Colonic mucosa (tissue), 4 donors: ENCODE results near the gene CPT1C. TPM values are rescaled to one million over a fixed set of nuclear protein-coding genes. Genes with fewer than 3 reads are reported as not detected.

Source experiments
- DNase-seq: peaks from one replicate; pipeline ENCODE4 v3.0.0-alpha.2; 2020
- H3K27ac ChIP-seq: fragments of 200-600 bp; one replicate; pipeline ENCODE4 v1.8.0; 2021
- H3K27me3 ChIP-seq: fragments of 200-600 bp; one replicate; pipeline ENCODE4 v1.8.0; 2021
- H3K36me3 ChIP-seq: fragments of 200-600 bp; one replicate; pipeline ENCODE4 v1.8.0; 2021
- H3K4me1 ChIP-seq: fragments of 200-600 bp; one replicate; pipeline ENCODE4 v1.8.0; 2021; ENCODE audit warnings: mild to moderate bottlenecking
- H3K4me3 ChIP-seq: fragments of 200-600 bp; one replicate; pipeline ENCODE4 v1.8.0; 2021
- H3K9ac ChIP-seq, 2 donors: one replicate each; pipeline ENCODE4 v1.7.0; 2013; ENCODE audit warnings: control low read depth in 2 of 2, low read depth in 2 of 2, low read length in 2 of 2
- H3K9me3 ChIP-seq: fragments of 200-600 bp; one replicate; pipeline ENCODE4 v1.8.0; 2021
- CTCF ChIP-seq: fragments of 200-600 bp; IDR thresholded peaks from one replicate; pipeline ENCODE4 v1.8.0; 2022; ENCODE audit warnings: antibody characterized with exemption, mild to moderate bottlenecking
- intact Hi-C: fragments of 100-400 bp; cut with DNase I; formaldehyde crosslinking; loops from one replicate; pipeline ENCODE4 v1.14.1; 2022
- total RNA-seq, 2 donors: library from RNA; stranded (reverse); fragmentation: NEBNext Ultra II Directional in 1 of 2; extraction: Animal tissue kit (Norgen Biotek cat#: 25700) in 1 of 2; gene quantifications; one replicate each; pipeline ENCODE4 v1.2.1, GENCODE V29; 2021
- donor health status: healthy.
- donor health status: DM: no; HTN: no; CAD: no.
- donor health status: DM: no; HTN: no; CAD: no.

Gene CPT1C
- total RNA-seq, 2 donors from 2014 or later = 1.2 to 2.0 TPM

GRCh38 chr19:49692147-49692506 lies 1.2 kb downstream of the CPT1C start:
- Histone ChIP-seq H3K9me3 (no peaks in the 10 kb centered on the region), H3K36me3 (no peaks in the 10 kb centered on the region), H3K9ac (no peak overlapping the region), H3K4me3 (no peak overlapping the region), H3K27me3 (peaks cover 12% of the 10 kb centered on the region), H3K27ac (no peak overlapping the region), H3K4me1 (peaks cover 4% of the 10 kb centered on the region)
- TF ChIP-seq CTCF = no peak
- no peak for DNase-seq
- intact Hi-C loops = no loop called here

- no peak for TF ChIP-seq CTCF
- Histone ChIP-seq H3K36me3 (no peaks in the 10 kb centered on the region), H3K4me3 (no peak overlapping the region), H3K27ac (no peak overlapping the region), H3K4me1 (no peaks in the 10 kb centered on the region), H3K9me3 (no peaks in the 10 kb centered on the region), H3K9ac (no peak overlapping the region), H3K27me3 (no peaks in the 10 kb centered on the region)
- no peak for DNase-seq
- intact Hi-C loops = no loop called here
Measured at GRCh38 chr19:49696115-49696514, 5.2 kb downstream of the CPT1C start.

GRCh38 chr19:49696865-49697264 lies 5.9 kb downstream of the CPT1C start:
- H3K9me3 ChIP-seq = no peaks in the 10 kb centered on the region
- H3K9ac ChIP-seq = no peak overlapping the region
- no peaks in the 10 kb centered on the region for H3K36me3 ChIP-seq
- no peak for TF ChIP-seq CTCF
- no peak overlapping the region for H3K27ac ChIP-seq
- DNase-seq = no peak
- no peak overlapping the region for H3K4me3 ChIP-seq
- H3K4me1 ChIP-seq = no peaks in the 10 kb centered on the region
- H3K27me3 ChIP-seq = no peaks in the 10 kb centered on the region
- intact Hi-C loops = no loop called here

- Histone ChIP-seq H3K9me3 (no peaks in the 10 kb centered on the region), H3K27me3 (no peaks in the 10 kb centered on the region), H3K27ac (no peak overlapping the region), H3K36me3 (no peaks in the 10 kb centered on the region), H3K9ac (no peak overlapping the region), H3K4me1 (no peaks in the 10 kb centered on the region), H3K4me3 (no peak overlapping the region)
- intact Hi-C loops = no loop called here
- DNase-seq = no peak
- TF ChIP-seq CTCF = no peak
Measured at GRCh38 chr19:49699364-49699763, 8.4 kb downstream of the CPT1C start.

- Histone ChIP-seq H3K36me3 (no peaks in the 10 kb centered on the region), H3K9ac (no peak overlapping the region), H3K27ac (no peak overlapping the region), H3K9me3 (no peaks in the 10 kb centered on the region), H3K27me3 (no peaks in the 10 kb centered on the region), H3K4me3 (no peak overlapping the region), H3K4me1 (no peaks in the 10 kb centered on the region)
- no peak for TF ChIP-seq CTCF
- intact Hi-C loops = no loop called here
- DNase-seq = no peak
Measured at GRCh38 chr19:49700563-49700962, 9.6 kb downstream of the CPT1C start.

GRCh38 chr19:49701271-49701786 lies 10.4 kb downstream of the CPT1C start:
- H3K27ac ChIP-seq = no peak overlapping the region
- H3K36me3 ChIP-seq = no peaks in the 10 kb centered on the region
- no peak overlapping the region for H3K4me3 ChIP-seq
- no peak for TF ChIP-seq CTCF
- DNase-seq = no peak
- no peak overlapping the region for H3K9ac ChIP-seq
- H3K9me3 ChIP-seq = no peaks in the 10 kb centered on the region
- intact Hi-C loops = no loop called here
- H3K27me3 ChIP-seq = no peaks in the 10 kb centered on the region
- H3K4me1 ChIP-seq = no peaks in the 10 kb centered on the region
